H7 (cell line): ENCODE data around the gene OR9A4. TPM values are rescaled to one million over a fixed set of nuclear protein-coding genes. Genes with fewer than 3 reads are reported as not detected.

Source experiments
- DNase-seq: peaks from one replicate; pipeline ENCODE4 v3.0.0; 2012
- H3K27me3 ChIP-seq: 2 replicates; pipeline ENCODE4 v1.6.0; 2011; ENCODE audit warnings: mild to moderate bottlenecking, low read length; ENCODE audit not compliant: control insufficient read depth, insufficient read depth
- H3K36me3 ChIP-seq: replicated peaks from 2 replicates; pipeline ENCODE4 v1.5.1; 2011; ENCODE audit warnings: low read length; ENCODE audit not compliant: control insufficient read depth, insufficient read depth
- H3K4me3 ChIP-seq: 2 replicates; pipeline ENCODE4 v1.5.1; 2011; ENCODE audit warnings: low read depth, mild to moderate bottlenecking, control low read depth, low read length, moderate library complexity; ENCODE audit not compliant: insufficient read depth
- total RNA-seq: library from RNA; depleted of rRNA; stranded (reverse); fragments of >200 nt; shearing (Covaris generic); gene quantifications from 2 replicates; pipeline ENCODE4 v1.2.3, GENCODE V29; 2014

OR9A4 gene
- total RNA-seq, 1 experiment from 2014 or later, result not detected

DNA sequence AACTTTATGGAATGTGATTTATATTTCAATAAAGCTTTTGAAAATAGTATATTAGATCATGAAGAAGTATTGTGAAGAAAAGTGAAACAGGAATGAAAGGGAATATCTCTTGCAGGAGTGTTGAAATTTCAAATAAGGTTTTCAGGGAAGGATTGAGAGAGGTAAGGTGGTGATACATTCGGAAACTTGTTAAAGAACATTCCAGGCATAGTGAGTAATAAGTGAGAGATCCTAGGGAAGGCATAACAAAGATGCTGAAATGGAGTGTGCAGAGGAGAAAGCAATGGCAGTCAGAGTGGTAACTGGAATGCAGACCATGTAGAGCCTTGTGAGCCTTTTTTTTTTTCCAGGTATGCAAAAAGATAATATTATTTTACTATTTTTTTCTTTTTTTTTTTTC is 4.1 kb downstream of the OR9A4 start:
- DNase-seq, result no peak
- Histone ChIP-seq H3K27me3 (no peaks in the 10 kb centered on the region), H3K36me3 (no peaks in the 10 kb centered on the region), H3K4me3 (no peak overlapping the region)

DNA sequence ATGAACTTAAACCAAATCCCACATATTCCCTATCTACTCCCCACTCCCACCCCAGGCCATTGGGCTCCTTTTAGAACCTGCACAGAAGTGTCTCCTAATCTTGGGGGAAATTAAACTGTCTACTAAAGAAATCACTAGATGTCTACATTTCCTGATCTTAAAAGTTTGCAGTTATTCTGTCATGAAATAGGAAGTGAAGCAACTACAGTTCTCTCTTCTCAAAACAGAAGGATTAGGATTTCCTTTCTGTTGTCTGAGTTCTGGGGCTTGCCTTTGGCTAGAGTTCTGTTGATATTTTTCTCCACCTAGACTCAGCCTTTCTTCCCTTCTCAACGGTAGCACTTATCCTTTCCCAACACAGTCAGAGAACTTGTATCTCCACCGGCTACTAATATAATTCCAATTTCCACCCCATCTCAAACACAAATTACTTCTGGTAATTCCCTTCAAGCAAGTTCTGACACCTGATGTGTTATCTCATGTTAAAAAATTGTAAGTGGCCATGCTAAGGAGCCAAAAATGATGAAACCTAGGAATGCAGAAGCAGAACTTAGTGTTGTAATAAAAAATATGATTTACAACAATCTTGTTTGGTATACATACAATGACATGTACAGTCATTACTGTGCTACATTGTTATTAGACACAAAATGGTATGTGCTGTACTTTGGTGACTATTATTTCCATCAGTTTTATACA is 12.1 kb downstream of the OR9A4 start:
- H3K4me3 ChIP-seq, result no peak overlapping the region
- no peaks in the 10 kb centered on the region for H3K27me3 ChIP-seq
- no peak for DNase-seq
- H3K36me3 ChIP-seq, result no peaks in the 10 kb centered on the region

DNA sequence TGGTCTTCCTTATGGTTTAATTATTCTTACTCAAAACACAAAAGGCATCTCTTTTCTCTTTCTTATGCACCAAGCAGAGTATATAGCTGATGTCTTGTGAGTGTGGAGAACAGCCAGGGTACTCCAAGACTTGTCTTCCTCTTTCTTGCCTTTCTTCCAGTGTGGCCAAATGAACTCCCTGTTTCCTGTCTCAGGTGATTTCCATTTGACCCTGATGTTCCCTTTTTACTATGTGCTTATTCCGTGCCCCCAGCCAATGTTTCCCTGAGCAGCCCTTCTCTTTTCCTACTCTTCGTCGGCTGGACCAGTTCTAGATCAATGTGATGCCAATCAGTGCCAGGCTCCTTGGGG is 12.6 kb downstream of the OR9A4 start:
- H3K4me3 ChIP-seq, result no peak overlapping the region
- H3K36me3 ChIP-seq, result no peaks in the 10 kb centered on the region
- DNase-seq, result no peak
- H3K27me3 ChIP-seq, result no peaks in the 10 kb centered on the region

DNA sequence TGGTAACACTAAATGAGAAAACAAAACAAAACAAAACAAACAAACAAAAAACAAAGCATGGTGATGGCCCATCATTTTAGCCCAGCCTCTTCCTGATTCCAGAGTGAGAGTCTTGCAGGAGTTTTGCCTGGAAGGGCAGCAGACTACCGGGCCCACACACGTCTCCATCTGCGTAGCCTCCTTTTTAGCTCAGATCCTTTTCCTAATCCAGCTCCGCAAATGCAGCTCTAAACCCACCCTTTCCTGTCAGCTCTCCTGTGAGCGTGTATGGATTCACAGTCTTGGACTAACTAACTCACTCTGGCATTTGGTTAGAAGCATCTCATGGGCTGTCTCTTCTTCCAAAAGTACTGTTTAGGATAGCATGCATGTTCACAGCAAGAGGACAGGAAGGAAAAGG is 14.0 kb downstream of the OR9A4 start:
- no peak for DNase-seq
- no peaks in the 10 kb centered on the region for H3K36me3 ChIP-seq
- no peaks in the 10 kb centered on the region for H3K27me3 ChIP-seq
- H3K4me3 ChIP-seq, result no peak overlapping the region

DNA sequence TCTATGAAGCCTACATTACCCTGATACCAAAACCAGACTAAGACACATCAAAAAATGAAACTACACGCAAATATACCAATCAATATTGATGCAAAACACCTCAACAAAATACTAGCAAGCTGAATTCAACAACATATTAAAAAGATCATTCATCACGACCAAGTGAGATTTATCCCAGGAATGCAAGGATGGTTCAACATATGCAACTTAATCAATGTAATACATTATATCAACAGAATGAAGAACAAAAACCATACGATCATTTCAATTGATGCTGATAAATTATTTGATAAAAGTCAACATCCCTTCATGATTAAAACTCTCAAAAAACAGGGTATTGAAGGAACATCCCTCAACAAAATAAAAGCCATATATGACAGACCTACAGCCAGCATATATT is 24.9 kb downstream of the OR9A4 start:
- no peak for DNase-seq
- no peak overlapping the region for H3K4me3 ChIP-seq

DNA sequence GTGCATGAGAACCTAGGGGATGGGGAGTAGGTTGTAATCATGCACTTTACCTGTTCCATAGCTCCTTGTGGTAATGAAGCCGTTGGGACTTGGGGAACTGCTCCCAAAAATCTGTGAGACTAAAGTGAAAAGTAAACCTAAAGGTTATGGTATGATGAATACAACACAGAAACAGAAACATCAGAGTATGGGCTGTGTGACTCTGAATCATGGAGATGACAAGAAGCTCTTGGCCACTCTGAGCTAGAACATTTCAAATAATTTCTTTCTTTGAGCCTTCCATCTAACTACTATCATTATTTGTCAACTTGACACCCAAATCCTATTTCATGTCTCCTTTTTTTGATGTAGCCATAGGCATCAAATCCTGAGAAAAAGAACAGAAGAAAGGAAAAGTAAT is 27.6 kb downstream of the OR9A4 start:
- H3K4me3 ChIP-seq, result no peak overlapping the region
- DNase-seq, result no peak
- no peaks in the 10 kb centered on the region for H3K36me3 ChIP-seq
- H3K27me3 ChIP-seq, result no peaks in the 10 kb centered on the region

More for the DNA sequence above, 24.9 kb downstream of the OR9A4 start:
- H3K27me3 ChIP-seq, result no peaks in the 10 kb centered on the region
- no peaks in the 10 kb centered on the region for H3K36me3 ChIP-seq

GRCh38 chr7:141944811-141945210 is 28.6 kb downstream of the OR9A4 start:
- no peak for DNase-seq
- Histone ChIP-seq H3K36me3 (no peaks in the 10 kb centered on the region), H3K4me3 (no peak overlapping the region), H3K27me3 (no peaks in the 10 kb centered on the region)

GRCh38 chr7:141945356-141945755 is 29.2 kb downstream of the OR9A4 start:
- no peak overlapping the region for H3K4me3 ChIP-seq
- H3K27me3 ChIP-seq, result no peaks in the 10 kb centered on the region
- no peaks in the 10 kb centered on the region for H3K36me3 ChIP-seq
- no peak for DNase-seq

DNA sequence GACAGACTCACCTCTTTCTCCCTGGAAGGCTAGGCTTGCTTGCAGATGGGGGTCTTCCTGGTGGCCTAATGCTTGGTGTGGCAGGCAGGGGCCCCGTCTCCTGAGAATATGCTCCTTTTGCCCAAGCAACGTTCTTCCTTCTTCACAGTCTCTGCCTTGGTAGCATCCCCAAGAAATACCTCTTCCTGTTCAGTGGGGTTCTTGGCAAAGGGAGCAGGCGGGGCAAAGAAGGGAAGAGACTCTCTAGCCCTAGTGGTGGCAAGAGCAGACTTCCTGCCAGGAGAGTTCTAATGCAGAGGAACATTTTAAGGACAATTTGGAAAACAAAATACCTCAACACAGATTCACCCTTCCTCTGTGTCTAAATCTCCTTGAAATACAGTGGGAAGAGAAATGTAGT is 30.6 kb downstream of the OR9A4 start, which contains the start of gene CLEC5A:
CLEC5A (minus strand) TSS at position 179 of the 400 bp plus-strand sequence. CDS start 682 bp downstream, outside the sequence.
- DNase-seq, result no peak
- Histone ChIP-seq H3K4me3 (no peak within 1 kb of the TSS), H3K27me3 (no peaks in the 10 kb centered on the region), H3K36me3 (no peaks in the 10 kb centered on the region)

- no peak for DNase-seq
- Histone ChIP-seq H3K27me3 (no peaks in the 10 kb centered on the region), H3K36me3 (no peaks in the 10 kb centered on the region), H3K4me3 (no peak overlapping the region)
Observed at GRCh38 chr7:141949021-141949420, 32.8 kb downstream of the OR9A4 start.

- Histone ChIP-seq H3K36me3 (no peaks in the 10 kb centered on the region), H3K27me3 (no peaks in the 10 kb centered on the region), H3K4me3 (no peak overlapping the region)
- DNase-seq, result no peak
Observed at GRCh38 chr7:141949451-141949850, 33.3 kb downstream of the OR9A4 start.

DNA sequence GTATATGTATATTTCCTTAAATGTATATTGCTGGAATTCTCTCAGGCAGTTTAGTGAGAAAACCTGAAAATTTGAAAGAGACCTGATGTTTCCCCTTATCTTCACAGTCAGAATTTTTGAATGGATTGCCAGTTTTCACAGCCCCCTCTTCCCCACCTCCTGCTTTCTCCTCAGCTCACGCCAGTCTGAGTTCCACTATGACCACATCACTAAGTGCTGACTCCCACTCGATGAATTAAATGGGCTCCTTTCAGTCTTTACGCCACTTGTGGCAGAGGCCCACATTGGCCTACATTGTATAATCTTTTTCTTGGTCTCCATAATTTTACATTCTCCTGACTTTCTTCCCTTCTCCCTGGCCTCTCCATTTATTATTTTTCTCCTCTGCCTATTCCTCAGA is 33.7 kb downstream of the OR9A4 start:
- no peak for DNase-seq
- Histone ChIP-seq H3K36me3 (no peaks in the 10 kb centered on the region), H3K27me3 (no peaks in the 10 kb centered on the region), H3K4me3 (no peak overlapping the region)

DNA sequence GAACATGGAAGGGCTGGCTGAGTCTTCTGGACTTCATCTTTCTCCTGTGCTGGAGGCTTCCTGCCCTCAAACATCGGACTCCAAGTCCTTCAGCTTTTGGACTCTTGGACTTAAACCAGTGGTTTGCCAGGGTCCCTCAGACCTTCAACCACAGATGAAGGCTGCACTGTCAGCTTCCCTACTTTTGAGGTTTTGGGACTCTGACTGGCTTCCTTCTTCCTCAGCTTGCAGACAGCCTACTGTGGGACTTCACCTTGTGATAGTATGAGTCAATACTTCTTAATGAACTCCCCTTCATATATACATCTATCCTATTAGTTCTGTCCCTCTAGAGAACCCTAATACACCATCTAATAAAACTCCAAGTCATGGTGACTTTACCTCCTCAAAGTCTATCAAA is 34.6 kb downstream of the OR9A4 start:
- H3K27me3 ChIP-seq, result no peaks in the 10 kb centered on the region
- DNase-seq, result no peak
- H3K4me3 ChIP-seq, result no peak overlapping the region
- H3K36me3 ChIP-seq, result no peaks in the 10 kb centered on the region

DNA sequence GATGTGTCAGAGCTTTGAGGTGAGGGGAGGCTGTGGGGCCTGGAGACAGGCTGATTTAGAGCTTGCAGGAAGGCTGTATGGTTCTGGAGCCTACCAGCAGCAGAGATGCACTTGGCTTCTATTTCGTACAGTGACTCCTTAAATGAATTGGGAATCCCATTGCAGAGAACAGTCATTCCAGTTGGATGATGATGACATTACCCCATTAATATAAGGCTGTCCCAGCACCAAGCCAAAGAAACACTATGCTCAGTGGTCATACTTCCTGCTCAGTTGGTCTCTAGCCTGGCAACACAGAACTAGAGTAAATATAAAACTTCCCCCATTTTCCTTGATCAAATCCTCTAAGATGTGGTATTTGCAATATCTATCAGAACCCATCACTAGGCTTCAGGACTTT is 36.3 kb downstream of the OR9A4 start:
- H3K36me3 ChIP-seq, result no peaks in the 10 kb centered on the region
- DNase-seq, result no peak
- H3K27me3 ChIP-seq, result no peaks in the 10 kb centered on the region
- H3K4me3 ChIP-seq, result no peak overlapping the region

GRCh38 chr7:141954334-141954733 is 38.1 kb downstream of the OR9A4 start:
- Histone ChIP-seq H3K36me3 (no peaks in the 10 kb centered on the region), H3K4me3 (no peak overlapping the region), H3K27me3 (no peaks in the 10 kb centered on the region)
- DNase-seq, result no peak

- no peak for DNase-seq
- H3K36me3 ChIP-seq, result no peaks in the 10 kb centered on the region
Observed at GRCh38 chr7:141956084-141956483, 39.9 kb downstream of the OR9A4 start.

More at GRCh38 chr7:141956084-141956483, 39.9 kb downstream of the OR9A4 start:
- H3K4me3 ChIP-seq, result no peak overlapping the region
- H3K27me3 ChIP-seq, result no peaks in the 10 kb centered on the region
